NT2/D1 (cell line): ENCODE results near the gene FCN3.
"Not testable (repeated sequence)": the region's sequence is repeated elsewhere in the genome, so short reads cannot be mapped to it uniquely, and the experiment has no call there.

Experiments
- DNase-seq: peaks from one replicate; pipeline ENCODE4 v3.0.0-alpha.2; 2011; ENCODE audit warnings: low read depth, low spot score
- H3K27me3 ChIP-seq: 2 replicates; pipeline ENCODE4 v1.6.0; 2011; ENCODE audit warnings: mild to moderate bottlenecking; ENCODE audit not compliant: insufficient read length, insufficient read depth
- H3K36me3 ChIP-seq: 2 replicates; pipeline ENCODE4 v1.6.1; 2011; ENCODE audit warnings: mild to moderate bottlenecking, low read length, mixed read lengths; ENCODE audit not compliant: insufficient read depth, insufficient read length
- H3K4me1 ChIP-seq: 2 replicates; pipeline ENCODE4 v1.5.1; 2011; ENCODE audit not compliant: insufficient read depth, insufficient read length
- H3K4me3 ChIP-seq: 2 replicates; pipeline ENCODE4 v1.5.1; 2011; ENCODE audit warnings: low read depth; ENCODE audit not compliant: insufficient read length
- H3K9ac ChIP-seq: 2 replicates; pipeline ENCODE4 v1.6.0; 2011; ENCODE audit warnings: low read depth; ENCODE audit not compliant: insufficient read length
- H3K9me3 ChIP-seq: 2 replicates; pipeline ENCODE4 v1.5.1; 2011; ENCODE audit warnings: mild to moderate bottlenecking, low read length; ENCODE audit not compliant: insufficient read depth
- SUZ12 ChIP-seq: IDR thresholded peaks from 2 replicates; pipeline ENCODE4 v1.6.1; 2011; ENCODE audit not compliant: insufficient read length, insufficient read depth; ENCODE audit errors: extremely low read depth
- YY1 ChIP-seq: IDR thresholded peaks from 2 replicates; pipeline ENCODE4 v1.6.1; 2011; ENCODE audit not compliant: insufficient read length, insufficient read depth
- ZNF274 ChIP-seq: IDR thresholded peaks from 2 replicates; pipeline ENCODE4 v1.6.1; 2011; ENCODE audit warnings: mild to moderate bottlenecking, low read depth, low read length

Gene FCN3

DNA sequence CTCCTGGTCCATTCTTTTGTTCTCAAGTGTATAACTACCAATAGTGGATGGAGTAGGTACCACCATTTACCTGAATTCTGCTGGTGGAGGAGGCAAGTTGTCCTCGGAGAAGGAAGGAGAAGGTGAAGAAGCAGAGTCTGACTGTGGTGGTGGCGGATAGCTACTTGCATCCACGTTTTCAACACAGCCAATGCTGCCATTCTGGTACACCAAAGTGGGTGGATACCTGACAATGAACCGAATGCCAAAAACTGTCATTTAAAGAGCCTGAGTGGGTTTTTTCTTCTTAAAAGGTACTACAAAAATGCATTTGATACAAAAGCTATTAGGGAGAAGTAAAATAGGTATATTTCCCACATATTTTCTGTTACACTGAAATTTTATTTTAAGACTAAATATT, 37.9 kb upstream of the FCN3 start:
- no peaks in the 10 kb centered on the region for H3K4me1 ChIP-seq

DNA sequence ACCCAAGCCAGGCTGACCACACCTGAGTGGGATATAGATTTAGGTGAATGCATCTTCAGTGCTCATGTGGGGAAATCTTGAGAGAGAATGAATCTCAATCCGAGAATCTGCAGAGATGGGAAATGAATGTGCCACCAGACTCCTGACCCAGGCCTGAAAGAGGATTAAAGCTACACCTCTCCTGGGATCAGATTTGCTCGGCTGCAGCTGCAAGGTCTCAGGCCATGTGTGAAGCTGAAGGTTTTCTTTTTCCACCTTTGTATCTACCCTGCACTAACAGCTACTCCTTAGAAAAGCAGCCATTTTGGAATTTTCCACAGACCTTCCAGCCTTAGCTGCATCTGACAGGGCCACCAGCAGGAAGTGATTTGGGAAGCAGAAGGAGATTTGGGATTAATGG, 36.1 kb upstream of the FCN3 start:
- Histone ChIP-seq H3K4me1 (peaks cover 7% of the 10 kb centered on the region), H3K4me3 (no peak overlapping the region), H3K9me3 (no peaks in the 10 kb centered on the region), H3K36me3 (peaks cover 84% of the 10 kb centered on the region), H3K9ac (no peak overlapping the region), H3K27me3 (no peaks in the 10 kb centered on the region)
- no peak for TF ChIP-seq ZNF274
- TF ChIP-seq SUZ12, result no peak
- TF ChIP-seq YY1, result no peak
- DNase-seq, result no peak

More for the DNA sequence above, 37.9 kb upstream of the FCN3 start:
- Histone ChIP-seq H3K27me3 (no peaks in the 10 kb centered on the region), H3K9ac (no peak overlapping the region), H3K9me3 (no peaks in the 10 kb centered on the region), H3K36me3 (peaks cover 94% of the 10 kb centered on the region), H3K4me3 (no peak overlapping the region)
- TF ChIP-seq ZNF274 (no peak), YY1 (no peak), SUZ12 (no peak)
- no peak for DNase-seq

- no peak overlapping the region for H3K4me3 ChIP-seq
- H3K27me3 ChIP-seq, result no peaks in the 10 kb centered on the region
- peaks cover 10% of the 10 kb centered on the region for H3K4me1 ChIP-seq
- peaks cover 73% of the 10 kb centered on the region for H3K36me3 ChIP-seq
- no peak overlapping the region for H3K9ac ChIP-seq
- DNase-seq, result no peak
- H3K9me3 ChIP-seq, result no peaks in the 10 kb centered on the region
- TF ChIP-seq YY1, result no peak
These were observed 35.0 kb upstream of the FCN3 start for GRCh38 chr1:27409669-27410068.

DNA sequence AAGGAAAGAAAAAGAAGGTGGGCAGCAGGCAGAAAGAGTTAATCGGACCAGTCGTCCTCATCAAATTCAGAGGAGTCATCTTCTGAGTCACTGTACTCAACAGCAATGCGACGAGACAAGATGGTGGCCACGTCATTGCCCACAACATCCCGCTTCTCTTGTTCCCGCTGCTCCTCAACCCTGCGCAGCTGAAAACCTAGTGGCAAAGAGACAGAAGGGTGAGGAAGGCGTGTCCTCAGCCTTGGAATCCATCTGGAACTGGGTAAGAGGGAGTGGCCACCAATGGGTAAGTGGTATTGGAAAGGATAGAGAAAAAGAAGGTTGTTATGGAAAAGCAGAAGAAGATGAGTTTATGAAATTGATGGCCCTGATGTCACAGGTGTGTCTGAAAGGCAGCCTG, 33.5 kb upstream of the FCN3 start:
- no peak for DNase-seq
- Histone ChIP-seq H3K27me3 (no peaks in the 10 kb centered on the region), H3K4me3 (no peak overlapping the region), H3K4me1 (peaks cover 20% of the 10 kb centered on the region), H3K9ac (no peak overlapping the region), H3K9me3 (no peaks in the 10 kb centered on the region), H3K36me3 (peaks cover 64% of the 10 kb centered on the region)
- TF ChIP-seq YY1, result no peak
- no peak for TF ChIP-seq SUZ12
- TF ChIP-seq ZNF274, result no peak

- H3K36me3 ChIP-seq, result peaks cover 50% of the 10 kb centered on the region
- not testable (repeated sequence) for H3K27me3 ChIP-seq, H3K9me3 ChIP-seq, H3K9ac ChIP-seq, H3K4me3 ChIP-seq, DNase-seq
- H3K4me1 ChIP-seq, result peaks cover 29% of the 10 kb centered on the region
These were observed 32.2 kb upstream of the FCN3 start for GRCh38 chr1:27406791-27407190.

GRCh38 chr1:27406362-27406680, 31.7 kb upstream of the FCN3 start:
- Histone ChIP-seq H3K4me3 (no peak overlapping the region), H3K9me3 (no peaks in the 10 kb centered on the region), H3K27me3 (no peaks in the 10 kb centered on the region), H3K9ac (peak overlapping the region; percentile 37), H3K4me1 (peaks cover 31% of the 10 kb centered on the region), H3K36me3 (peaks cover 48% of the 10 kb centered on the region)
- no peak for DNase-seq
- TF ChIP-seq ZNF274, result no peak

DNA sequence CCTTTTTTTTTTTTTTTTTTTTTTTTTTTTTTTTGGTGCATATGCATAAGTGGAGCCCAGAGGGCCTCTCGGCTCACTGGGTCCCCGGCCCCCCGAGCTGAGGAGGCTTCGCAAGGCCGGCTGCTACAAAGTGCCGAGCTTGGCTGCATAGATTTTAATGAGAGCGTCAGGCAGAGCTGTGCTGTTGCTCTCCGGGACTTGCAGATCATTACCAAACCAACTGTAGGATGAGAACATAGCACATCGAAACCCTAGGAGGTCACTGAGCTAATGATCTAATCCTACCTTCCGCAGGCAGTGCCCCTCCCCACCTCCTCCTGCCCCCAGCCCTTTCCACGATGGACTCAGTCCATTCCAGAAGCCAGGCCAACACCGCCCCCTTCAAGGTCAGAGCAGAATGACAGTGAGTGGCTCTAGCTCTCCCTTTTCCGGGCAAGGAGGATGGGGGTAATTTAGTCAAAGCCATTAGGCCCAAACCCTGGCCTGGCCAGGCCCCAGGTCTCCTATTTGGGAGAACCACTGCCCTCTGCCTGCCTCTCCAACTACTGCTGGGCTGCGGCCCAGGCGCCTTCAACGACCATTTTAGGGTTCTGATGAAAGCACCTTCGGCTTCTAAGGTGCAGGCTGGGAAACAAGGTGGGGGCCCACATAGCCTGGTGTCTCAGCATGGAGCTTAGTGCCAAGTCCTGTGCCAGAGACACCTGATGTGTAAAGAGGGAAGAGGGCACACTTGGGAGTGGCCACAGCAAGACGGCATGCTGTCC, 31.2 kb upstream of the FCN3 start:
- H3K9ac ChIP-seq, result peak overlapping the region; percentile 37
- not testable (repeated sequence) for H3K27me3 ChIP-seq, H3K4me3 ChIP-seq, DNase-seq, H3K9me3 ChIP-seq
- H3K36me3 ChIP-seq, result peaks cover 43% of the 10 kb centered on the region
- H3K4me1 ChIP-seq, result peaks cover 31% of the 10 kb centered on the region

DNA sequence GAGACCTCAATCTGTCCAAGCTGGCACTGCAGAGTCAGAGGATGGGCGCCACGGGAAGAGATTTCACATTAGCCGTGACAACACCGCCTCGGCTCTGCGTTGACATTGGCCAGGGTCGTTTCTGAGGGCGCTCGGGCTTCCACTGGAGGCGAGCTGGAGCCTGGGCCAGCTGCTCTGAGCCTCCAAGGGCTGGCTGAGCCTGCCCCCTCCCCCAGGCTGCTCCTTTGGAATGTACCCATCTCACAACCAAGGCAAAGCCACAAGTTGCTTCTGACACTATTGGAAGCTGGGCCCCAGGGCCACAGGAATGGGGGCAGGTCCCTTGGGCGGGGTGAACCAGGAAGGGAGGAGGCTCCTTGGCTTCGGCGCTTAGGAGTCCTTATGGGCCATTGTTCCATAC, 30.4 kb upstream of the FCN3 start:
- H3K27me3 ChIP-seq, result no peaks in the 10 kb centered on the region
- peak; percentile 75 for DNase-seq
- peaks cover 36% of the 10 kb centered on the region for H3K36me3 ChIP-seq
- no peaks in the 10 kb centered on the region for H3K9me3 ChIP-seq
- H3K4me1 ChIP-seq, result peaks cover 34% of the 10 kb centered on the region
- TF ChIP-seq ZNF274, result no peak
- TF ChIP-seq YY1, result no peak
- TF ChIP-seq SUZ12, result no peak
- H3K4me3 ChIP-seq, result no peak overlapping the region
- H3K9ac ChIP-seq, result peak overlapping the region; percentile 77
